Left kidney (tissue), 2 donors: ENCODE data around the gene DACT2. TPM values are rescaled to one million over a fixed set of nuclear protein-coding genes. Genes with fewer than 3 reads are reported as not detected.
"Not testable (repeated sequence)": the region's sequence is repeated elsewhere in the genome, so short reads cannot be mapped to it uniquely, and the experiment has no call there.

Source experiments
- DNase-seq: peaks from one replicate; pipeline ENCODE4 v3.0.0-alpha.2; 2013
- polyA plus RNA-seq: library from polyadenylated mRNA; unstranded; fragments of 120-200 nt; gene quantifications from one replicate; pipeline ENCODE4 v1.2.1, GENCODE V29; 2013; ENCODE audit not compliant: insufficient read length

The DACT2 gene
- polyA plus RNA-seq, 1 donor = 19.3 TPM

- DNase-seq = no peak
These were observed 15.4 kb downstream of the DACT2 start for GRCh38 chr6:168303982-168304751.

- DNase-seq = no peak
These were observed 17.0 kb downstream of the DACT2 start for GRCh38 chr6:168302534-168302933.

- no peak for DNase-seq
These were observed 17.8 kb downstream of the DACT2 start for GRCh38 chr6:168301648-168302398.

GRCh38 chr6:168300975-168301647 lies 18.5 kb downstream of the DACT2 start:
- DNase-seq = no peak

GRCh38 chr6:168299541-168300511 lies 19.8 kb downstream of the DACT2 start:
- no peak for DNase-seq

- no peak for DNase-seq
These were observed 21.9 kb downstream of the DACT2 start for GRCh38 chr6:168297643-168298042.

GRCh38 chr6:168294901-168295300 lies 24.7 kb downstream of the DACT2 start:
- no peak for DNase-seq

- no peak for DNase-seq
These were observed 25.7 kb downstream of the DACT2 start for GRCh38 chr6:168293636-168294530.

- DNase-seq = peak; percentile 68
These were observed 26.8 kb downstream of the DACT2 start for GRCh38 chr6:168292826-168293225.

- DNase-seq = no peak
These were observed 28.1 kb downstream of the DACT2 start for GRCh38 chr6:168291450-168291849.

GRCh38 chr6:168290095-168290494 lies 29.5 kb downstream of the DACT2 start:
- no peak for DNase-seq

GRCh38 chr6:168289571-168289962 lies 30.0 kb downstream of the DACT2 start:
- DNase-seq = no peak

- no peak for DNase-seq
These were observed 30.6 kb downstream of the DACT2 start for GRCh38 chr6:168288781-168289570.

- not testable (repeated sequence) for DNase-seq
These were observed 32.1 kb downstream of the DACT2 start for GRCh38 chr6:168287460-168287859.

GRCh38 chr6:168286771-168287446 lies 32.7 kb downstream of the DACT2 start:
- not testable (repeated sequence) for DNase-seq

- DNase-seq = no peak
These were observed 33.5 kb downstream of the DACT2 start for GRCh38 chr6:168286116-168286515.

- no peak for DNase-seq
These were observed 34.1 kb downstream of the DACT2 start for GRCh38 chr6:168285456-168285855.

GRCh38 chr6:168284187-168284586 lies 35.4 kb downstream of the DACT2 start:
- DNase-seq = no peak

- no peak for DNase-seq
These were observed 35.9 kb downstream of the DACT2 start for GRCh38 chr6:168283686-168284025.
